Bronchial epithelial cell (primary cell): ENCODE results near the gene PLEKHM2. TPM values are rescaled to one million over a fixed set of nuclear protein-coding genes. Genes with fewer than 3 reads are reported as not detected.

Experiments used
- DNase-seq: peaks from one replicate; pipeline ENCODE4 v3.0.0-alpha.2; 2010; ENCODE audit warnings: low read depth
- FAIRE-seq: peaks from 2 replicates; lab custom pipeline; 2011; peaks lifted over from hg19 to GRCh38; lab: Jason Lieb, UNC
- H3K27me3 ChIP-seq: 2 replicates; pipeline ENCODE4 v1.5.1; 2011; ENCODE audit warnings: low read length; ENCODE audit not compliant: control insufficient read depth, insufficient read depth
- H3K36me3 ChIP-seq: 2 replicates; pipeline ENCODE4 v1.5.1; 2011; ENCODE audit warnings: low read length; ENCODE audit not compliant: control insufficient read depth, insufficient read depth
- H3K4me3 ChIP-seq: 2 replicates; pipeline ENCODE4 v1.5.1; 2011; ENCODE audit warnings: mild to moderate bottlenecking, low read depth, low read length, control low read depth
- total RNA-seq: library from RNA; depleted of rRNA; stranded (reverse); fragments of >200 nt; gene quantifications from 2 replicates; pipeline ENCODE4 v1.2.1, GENCODE V29; 2014
- TF ChIP-seq, protein P1 (sequence below): IDR thresholded peaks from 2 replicates; pipeline ENCODE4 v1.5.1; 2011; ENCODE audit warnings: mild to moderate bottlenecking, moderate library complexity, low read length, control low read depth, inconsistent platforms; ENCODE audit not compliant: insufficient read depth, severe bottlenecking

PLEKHM2 gene
- total RNA-seq, 1 donor from 2014 or later: 60.6 TPM

DNA sequence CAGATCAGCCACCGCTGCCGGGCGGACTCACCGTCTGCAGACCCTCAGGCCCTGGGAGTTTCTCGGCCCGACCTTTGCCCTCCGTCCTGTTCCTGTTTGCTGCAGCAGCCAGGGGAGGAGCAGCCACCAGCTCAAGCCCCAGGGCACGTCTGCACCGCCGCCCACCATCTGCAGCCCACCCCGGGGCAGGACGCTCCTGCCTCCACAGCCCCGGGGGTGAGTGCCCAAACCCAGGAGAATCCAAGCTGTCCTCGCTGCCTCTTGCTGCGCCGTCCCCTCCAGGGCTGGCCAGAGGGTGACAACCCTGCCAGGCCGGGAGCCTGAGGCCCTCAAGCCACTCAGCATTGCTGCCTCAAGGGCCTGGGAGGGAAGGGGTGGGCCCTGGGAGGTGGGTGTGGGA lies 50.8 kb downstream of the PLEKHM2 start:
- Histone ChIP-seq H3K27me3 (no peaks in the 10 kb centered on the region), H3K4me3 (no peak overlapping the region), H3K36me3 (peaks cover 18% of the 10 kb centered on the region)
- TF ChIP-seq, protein P1, sequence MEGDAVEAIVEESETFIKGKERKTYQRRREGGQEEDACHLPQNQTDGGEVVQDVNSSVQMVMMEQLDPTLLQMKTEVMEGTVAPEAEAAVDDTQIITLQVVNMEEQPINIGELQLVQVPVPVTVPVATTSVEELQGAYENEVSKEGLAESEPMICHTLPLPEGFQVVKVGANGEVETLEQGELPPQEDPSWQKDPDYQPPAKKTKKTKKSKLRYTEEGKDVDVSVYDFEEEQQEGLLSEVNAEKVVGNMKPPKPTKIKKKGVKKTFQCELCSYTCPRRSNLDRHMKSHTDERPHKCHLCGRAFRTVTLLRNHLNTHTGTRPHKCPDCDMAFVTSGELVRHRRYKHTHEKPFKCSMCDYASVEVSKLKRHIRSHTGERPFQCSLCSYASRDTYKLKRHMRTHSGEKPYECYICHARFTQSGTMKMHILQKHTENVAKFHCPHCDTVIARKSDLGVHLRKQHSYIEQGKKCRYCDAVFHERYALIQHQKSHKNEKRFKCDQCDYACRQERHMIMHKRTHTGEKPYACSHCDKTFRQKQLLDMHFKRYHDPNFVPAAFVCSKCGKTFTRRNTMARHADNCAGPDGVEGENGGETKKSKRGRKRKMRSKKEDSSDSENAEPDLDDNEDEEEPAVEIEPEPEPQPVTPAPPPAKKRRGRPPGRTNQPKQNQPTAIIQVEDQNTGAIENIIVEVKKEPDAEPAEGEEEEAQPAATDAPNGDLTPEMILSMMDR: no peak
- DNase-seq (no peak), FAIRE-seq (no peak)

DNA sequence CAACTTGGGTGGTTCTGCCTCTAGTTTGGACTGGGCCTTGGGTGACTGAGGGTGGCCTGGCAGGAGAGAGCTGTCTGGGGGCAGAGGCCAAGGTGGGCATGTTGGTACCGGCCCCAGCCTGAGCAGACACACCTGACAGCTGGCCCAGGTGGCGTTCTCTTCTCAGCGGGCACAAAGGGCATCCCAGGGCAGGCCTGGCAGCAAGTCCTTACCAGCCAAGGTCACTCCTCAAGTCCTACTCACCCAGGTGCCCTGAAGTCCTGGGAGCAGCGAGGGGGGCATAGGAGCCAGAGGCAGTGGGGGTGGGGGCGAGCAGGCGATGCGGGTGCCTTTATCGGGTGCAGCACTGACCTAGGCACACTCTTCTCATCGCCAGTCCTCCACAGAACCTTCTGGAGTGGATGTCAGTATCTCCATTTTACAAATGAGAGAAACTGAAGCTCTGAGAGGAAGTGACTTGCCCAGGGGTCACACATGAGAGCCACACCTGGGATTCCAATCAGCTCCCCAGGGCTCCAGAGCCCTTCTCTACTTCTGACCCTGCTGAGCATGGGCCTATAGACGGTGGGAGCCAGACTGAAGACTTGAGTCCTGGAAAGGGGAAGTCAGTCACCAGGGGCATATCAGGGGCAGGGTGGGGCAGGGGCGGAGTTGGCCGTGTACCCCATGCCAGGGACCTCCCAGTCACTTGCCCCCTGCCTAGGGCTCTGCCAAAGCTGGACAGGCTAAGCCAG lies 51.4 kb downstream of the PLEKHM2 start:
- Histone ChIP-seq H3K36me3 (peaks cover 15% of the 10 kb centered on the region), H3K4me3 (no peak overlapping the region), H3K27me3 (no peaks in the 10 kb centered on the region)
- FAIRE-seq: no peak
- TF ChIP-seq, protein P1: no peak
- no peak for DNase-seq

DNA sequence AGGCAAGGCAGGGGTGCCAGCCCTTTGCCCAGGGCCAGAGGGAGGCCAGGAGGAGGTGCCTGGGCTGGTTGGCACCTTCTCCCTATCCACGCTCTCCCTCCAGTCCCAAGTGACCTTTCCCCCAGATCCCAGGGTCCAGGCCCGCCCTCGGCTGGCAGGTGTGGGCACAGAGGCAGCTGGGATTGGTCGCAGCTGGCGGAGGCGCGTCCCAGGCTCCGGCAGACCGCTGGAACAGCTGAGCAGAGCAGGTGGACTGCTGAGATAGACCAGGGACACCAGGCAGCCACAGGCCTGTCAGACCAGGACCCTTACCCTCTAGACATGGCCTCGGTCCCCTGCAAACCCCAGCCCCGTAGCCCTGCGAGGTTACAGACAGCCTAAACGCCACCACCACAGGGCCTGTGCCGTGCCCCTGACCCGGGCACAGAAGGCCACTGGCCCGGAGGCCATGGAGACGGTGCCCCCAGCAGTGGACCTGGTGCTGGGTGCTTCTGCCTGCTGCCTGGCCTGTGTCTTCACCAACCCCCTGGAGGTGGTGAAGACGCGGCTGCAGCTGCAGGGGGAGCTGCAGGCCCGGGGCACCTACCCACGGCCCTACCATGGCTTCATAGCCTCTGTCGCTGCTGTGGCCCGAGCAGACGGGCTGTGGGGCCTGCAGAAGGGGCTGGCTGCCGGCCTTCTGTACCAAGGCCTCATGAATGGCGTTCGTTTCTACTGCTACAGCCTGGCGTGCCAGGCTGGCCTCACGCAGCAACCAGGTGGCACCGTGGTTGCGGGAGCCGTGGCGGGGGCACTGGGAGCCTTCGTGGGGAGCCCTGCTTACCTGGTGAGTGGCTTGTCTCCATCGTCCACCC lies 52.1 kb downstream of the PLEKHM2 start, which contains the start of gene SLC25A34:
Gene SLC25A34, plus strand, starts transcription at position 221 of the 854 bp plus-strand sequence. Its CDS starts 228 bp downstream, at position 449.
- FAIRE-seq (no peak), DNase-seq (peak; percentile 23)
- TF ChIP-seq, protein P1: no peak
- no peaks in the 10 kb centered on the region for H3K27me3 ChIP-seq
- H3K36me3 ChIP-seq: peaks cover 11% of the 10 kb centered on the region
- H3K4me3 ChIP-seq: no peak within 1 kb of the TSS

DNA sequence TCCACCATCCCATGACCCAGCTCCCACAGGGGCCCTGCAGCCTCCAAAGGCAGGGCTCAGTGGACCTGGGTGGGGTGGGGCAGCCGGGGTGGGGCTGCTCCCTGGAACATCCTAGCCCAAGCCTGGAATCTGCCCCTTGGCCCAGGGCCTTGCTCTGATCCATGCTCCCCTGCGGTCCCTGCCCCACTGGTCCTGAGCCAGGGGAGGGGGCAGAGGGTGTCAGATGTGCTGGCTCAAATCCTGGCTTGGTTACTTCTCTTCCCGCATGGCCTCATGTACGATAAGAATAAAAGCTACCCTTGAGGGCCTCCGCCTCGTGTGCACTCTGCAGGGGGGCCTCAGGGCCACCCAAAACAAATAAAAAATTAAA lies 52.8 kb downstream of the PLEKHM2 start:
- H3K36me3 ChIP-seq: peaks cover 6% of the 10 kb centered on the region
- no peak for DNase-seq
- no peak overlapping the region for H3K4me3 ChIP-seq
- no peak for FAIRE-seq
- H3K27me3 ChIP-seq: no peaks in the 10 kb centered on the region
- TF ChIP-seq, protein P1: no peak

DNA sequence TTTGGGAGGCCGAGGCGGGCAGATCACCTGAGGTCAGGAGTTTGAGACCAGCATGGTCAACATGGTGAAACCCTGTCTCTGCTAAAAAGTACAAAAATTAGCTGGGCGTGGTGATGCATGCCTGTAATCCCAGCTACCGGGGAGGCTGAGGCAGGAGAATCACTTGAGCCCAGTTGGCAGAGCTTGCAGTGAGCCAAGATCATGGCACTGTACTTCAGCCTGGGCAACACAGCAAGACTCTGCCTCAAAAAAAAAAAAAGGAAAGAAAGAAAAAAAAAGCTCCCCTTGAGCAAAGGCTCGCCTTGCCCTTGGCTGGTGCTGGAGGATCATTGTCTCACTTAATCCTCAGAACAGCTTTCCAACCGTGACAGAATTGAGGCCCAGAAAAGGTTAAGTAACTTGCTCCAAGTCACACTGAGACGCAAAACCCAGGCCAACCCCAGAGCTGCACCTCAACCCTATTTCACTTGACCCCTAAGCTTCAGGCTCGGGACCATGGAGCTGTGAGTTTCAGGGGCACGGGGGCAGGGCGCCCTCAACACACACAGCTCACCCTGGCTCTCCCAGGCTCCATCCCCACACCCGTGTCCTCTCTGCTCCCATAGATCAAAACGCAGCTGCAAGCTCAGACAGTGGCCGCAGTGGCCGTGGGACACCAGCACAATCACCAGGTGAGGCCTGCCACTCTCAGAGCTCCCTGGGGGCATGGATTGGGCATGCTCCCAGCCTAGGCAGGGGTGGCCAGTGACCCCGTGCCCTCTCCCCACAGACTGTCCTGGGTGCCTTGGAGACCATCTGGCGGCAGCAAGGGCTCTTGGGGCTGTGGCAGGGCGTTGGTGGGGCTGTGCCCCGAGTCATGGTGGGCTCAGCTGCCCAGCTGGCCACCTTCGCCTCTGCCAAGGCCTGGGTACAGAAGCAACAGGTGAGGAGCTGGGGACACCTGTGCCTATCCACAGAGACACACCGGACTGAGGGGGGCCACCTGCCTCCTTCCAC lies 53.5 kb downstream of the PLEKHM2 start:
- DNase-seq (no peak), FAIRE-seq (no peak)
- no peaks in the 10 kb centered on the region for H3K27me3 ChIP-seq
- TF ChIP-seq, protein P1: no peak
- peaks cover 4% of the 10 kb centered on the region for H3K36me3 ChIP-seq
- H3K4me3 ChIP-seq: no peak overlapping the region
